ENCODE data around the gene CHST3.
"Not testable (repeated sequence)": the region's sequence is repeated elsewhere in the genome, so short reads cannot be mapped to it uniquely, and the experiment has no call there.

The CHST3 gene

DNA sequence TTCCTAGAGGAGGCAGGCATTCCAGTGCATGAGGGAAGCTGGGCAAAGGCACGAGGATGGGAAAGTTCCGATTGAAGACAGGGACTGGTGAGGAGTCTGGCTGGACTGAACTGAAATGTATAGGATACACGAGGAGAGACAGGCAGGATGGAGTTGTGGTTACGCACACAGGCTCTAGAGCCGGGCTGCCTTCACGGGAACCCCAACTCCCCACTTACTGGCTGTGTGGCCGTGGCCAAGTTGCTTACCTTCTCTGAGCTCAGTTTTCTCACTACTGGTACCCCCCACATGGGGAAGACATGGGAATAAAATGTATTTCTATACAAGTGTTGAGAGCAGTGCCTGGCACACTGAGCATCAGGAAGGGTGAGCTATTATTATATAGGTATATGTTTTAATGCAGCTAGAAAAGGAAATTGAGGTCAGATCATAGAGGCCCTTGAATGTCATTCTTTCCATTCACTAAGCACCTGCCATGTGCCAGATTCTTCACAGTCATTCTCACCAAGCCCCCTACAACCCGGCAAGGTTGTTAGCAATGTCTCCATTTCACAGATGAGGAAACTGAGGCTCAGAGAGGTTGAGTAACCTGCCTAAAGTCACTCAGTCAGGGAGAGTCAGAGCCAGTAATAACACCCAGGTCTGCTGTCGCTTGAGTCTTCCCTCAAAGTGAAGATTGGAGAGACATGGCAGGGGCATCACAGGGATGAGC is 9.7 kb downstream of the CHST3 start:
- DNase-seq: no peak

DNA sequence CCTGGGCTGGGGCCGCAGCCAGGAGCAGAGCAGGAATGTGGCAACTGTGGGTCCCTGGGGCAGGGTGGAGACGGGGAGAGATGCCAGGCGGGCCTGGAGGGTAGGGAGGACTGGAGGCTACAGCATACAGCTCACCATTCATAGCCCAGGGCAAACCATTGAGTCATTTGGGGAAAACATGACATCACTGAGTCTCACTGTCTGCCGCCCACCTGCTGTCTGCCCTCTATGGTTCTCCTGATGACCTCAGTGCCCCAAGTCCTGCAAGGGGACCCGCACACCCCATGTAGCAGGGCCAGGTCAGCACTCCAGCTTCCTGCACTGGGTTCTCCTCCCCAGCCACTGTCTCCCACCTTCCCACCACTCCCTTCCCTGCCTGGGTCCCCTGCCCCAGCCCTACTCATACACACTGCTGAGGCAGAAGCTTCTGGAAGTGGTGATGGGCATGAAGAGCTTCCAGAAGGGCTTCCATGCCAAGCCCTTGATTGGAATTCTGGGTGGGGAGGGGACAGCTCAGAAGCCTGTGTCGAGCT is 10.4 kb downstream of the CHST3 start:
- DNase-seq: no peak

DNA sequence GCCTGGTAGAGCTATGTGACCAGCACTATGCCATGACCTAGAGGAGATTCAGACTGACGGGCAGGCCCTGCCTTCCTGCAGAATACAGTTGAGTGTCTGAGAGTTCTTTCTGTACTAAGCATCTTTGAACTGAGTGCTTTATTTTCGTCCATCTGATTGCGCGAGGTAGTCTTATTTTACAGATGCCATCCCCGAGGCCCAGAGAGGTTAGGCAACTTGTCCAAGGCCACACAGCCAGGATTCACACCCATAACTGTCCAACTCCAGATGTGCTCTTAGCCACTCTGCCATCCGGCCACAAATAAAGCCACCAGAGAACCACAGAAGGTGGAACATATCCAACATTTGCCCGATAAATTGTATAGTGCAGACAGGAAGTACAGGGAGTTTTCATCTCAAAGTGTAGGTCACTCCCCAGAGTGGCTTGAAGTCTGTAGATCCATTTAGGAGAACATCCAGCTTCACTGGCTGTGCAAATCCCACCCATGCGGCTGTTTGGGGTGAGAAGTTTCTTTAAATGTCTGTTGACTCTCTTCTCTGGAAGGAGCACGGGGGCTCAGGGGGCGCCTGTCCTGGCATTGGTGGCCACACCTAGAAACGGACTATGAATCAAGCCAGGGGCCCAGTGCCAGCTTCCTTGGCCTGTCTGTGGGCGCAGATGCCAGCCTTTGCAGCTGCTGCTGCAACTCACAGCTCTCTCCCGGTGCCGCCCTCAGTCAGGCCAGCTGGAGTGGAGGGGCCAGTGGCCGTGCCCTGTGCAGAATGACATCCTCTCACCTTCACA is 11.1 kb downstream of the CHST3 start:
- no peak for DNase-seq

DNA sequence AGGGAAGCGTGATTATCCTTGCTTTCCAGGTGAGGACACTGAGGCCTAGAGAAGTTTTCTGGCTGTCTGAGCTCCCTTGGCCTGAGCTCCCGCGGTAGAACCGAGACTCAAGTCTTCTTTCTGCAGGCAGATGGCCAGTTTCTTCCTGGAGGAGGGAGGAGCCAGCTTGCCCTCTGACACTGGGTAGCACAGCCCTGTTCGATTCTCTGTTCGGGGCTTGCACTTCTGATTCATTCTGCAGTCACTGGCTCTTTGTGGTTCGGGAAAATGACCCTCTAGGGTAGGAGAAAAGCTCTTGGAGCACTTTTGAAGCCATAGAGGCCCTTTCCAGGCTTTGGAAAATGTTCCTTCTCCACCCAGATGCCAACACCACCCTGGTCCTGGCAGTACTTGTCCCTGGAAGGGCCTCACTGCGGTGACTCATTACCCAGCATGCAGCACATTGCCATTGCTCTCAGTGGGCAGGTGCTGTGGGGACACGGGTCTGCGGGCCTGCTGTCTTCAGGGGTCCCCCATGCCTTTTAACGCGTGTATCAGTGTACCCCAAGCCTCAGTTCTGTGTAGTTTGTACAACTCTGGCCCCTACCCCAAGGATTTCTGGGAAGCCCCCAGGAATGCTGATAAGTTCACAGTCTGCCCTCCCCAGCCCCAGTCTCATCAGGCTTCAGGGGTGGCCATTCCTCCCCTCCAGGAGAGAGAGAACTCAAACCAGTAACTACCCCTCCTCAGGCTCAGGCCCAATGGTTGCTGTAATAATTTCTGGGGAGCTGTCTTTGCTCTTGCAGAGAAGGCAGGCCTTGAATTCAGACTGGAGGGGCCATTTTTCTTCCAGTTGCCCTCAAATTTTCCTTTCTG is 11.9 kb downstream of the CHST3 start:
- DNase-seq: peak; percentile 34

DNA sequence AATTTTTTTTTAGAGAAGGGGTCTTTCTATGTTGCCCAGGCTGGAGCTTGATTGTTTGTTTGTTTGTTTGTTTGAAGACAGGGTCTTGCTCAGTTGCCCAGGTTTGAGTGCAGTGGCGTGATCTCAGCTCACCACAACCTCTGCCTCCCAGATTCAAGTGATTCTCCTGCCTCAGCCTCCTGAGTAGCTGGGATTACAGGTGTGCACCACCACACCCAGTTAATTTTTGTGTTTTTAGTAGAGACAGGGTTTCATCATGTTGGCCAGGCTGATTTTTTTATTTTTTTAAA is 13.4 kb downstream of the CHST3 start:
- not testable (repeated sequence) for DNase-seq

DNA sequence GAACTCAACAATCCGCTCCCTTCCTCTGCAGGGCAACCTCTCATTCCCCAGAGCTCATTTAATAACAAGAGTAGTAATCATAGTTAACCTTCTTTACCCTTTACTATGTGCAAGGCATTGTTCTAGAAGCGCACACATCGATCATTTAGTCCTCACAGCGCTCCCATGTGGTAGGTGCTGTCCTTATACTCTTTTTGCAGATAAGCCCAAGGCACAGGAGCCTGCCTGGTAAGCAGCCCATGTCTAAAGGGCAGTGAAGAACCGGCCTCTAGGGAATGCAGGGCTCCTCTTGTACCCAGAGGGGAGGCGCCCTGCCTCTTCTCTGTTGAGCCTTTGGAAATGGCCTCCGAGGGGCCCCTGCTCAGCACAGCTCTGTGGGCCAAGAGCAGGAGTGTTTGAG is 14.3 kb downstream of the CHST3 start:
- DNase-seq: peak; percentile 9

DNA sequence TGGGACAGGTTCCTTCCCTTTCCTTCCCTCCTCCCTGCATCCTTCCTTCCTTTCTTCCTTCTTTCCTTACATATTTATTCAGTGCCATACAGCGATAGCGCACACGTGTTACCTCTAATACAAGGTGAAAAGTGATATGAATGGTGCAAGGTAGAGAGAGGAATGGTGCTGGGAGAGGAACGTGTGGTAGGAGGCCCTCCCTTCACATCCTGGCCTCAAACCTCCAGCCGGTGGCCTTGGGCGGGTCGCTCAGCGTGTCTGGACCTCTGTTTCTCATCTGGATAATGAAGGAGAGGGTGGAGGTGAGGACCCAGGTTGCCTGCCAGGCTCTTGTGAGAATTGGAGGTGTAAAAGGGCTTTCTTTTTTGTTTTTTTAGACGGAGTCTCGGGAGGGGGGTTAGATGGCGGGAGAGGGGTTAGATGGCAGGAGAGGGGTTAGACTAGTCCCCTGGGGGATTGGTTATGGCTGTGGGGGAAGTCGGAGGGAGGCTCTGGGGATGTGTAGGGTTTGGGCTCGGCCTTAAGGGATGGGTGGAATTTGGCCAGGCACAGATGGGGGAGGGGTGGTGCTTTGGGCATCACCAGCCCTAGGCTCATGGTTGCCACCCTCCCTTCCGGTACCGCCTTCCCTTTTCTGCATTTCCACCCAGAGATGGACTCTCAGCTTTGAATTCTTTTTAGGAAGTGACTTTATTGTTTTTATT is 14.9 kb downstream of the CHST3 start:
- DNase-seq: no peak

DNA sequence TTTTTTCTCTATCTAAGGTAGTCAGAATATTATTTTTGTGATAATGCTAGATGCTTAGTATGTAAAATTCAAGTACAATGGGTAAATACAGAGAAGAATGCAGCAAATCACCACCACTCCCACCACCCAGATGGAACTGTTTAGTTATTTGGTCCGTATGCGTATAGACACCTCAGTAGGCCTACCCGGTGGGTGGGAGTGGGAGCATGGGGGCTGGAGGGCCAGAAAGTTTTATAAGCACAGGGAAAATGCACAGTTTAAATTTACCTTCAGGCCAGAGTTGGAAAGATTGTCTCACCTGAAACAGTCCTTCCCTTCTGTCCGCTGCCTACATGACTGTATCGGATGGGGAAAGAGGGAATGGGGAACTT is 15.5 kb downstream of the CHST3 start:
- no peak for DNase-seq

DNA sequence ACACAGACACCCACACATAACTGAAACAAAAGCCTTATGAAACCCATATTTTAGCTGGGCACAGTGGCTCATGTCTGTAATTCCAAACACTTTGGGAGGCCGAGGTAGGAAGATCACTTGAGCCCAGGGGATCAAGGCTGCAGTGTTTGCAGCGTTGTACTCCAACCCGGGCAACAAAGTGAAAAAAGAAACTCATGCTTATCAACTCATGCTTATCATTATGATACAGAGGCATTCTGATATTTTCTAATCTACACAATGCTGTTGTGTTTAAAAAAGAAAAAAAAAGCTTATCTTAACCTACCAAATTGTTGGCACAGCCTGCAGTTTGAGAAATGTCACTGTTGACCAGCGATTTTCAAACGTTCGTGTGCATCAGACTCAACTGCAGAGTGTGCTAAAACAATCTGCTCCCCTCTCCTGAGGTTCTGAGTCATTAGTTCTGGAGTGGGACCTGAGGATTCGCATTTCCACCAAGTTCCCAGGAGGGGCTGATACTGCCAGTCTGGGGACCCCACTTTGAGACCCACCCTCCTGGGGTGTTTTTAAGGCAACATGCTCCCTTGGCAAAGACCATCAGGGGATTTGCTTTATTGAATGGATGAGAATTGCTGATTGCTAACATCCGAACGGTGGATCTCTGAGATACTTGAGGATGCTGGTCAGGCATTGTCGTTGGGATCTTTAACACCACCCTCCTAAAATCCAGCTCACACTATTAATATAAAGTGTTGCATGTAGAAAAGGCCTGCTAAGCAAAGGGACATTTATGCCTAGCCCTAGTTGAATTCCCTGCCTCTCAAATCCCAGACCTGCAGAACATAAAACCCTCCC is 16.2 kb downstream of the CHST3 start:
- DNase-seq: no peak

DNA sequence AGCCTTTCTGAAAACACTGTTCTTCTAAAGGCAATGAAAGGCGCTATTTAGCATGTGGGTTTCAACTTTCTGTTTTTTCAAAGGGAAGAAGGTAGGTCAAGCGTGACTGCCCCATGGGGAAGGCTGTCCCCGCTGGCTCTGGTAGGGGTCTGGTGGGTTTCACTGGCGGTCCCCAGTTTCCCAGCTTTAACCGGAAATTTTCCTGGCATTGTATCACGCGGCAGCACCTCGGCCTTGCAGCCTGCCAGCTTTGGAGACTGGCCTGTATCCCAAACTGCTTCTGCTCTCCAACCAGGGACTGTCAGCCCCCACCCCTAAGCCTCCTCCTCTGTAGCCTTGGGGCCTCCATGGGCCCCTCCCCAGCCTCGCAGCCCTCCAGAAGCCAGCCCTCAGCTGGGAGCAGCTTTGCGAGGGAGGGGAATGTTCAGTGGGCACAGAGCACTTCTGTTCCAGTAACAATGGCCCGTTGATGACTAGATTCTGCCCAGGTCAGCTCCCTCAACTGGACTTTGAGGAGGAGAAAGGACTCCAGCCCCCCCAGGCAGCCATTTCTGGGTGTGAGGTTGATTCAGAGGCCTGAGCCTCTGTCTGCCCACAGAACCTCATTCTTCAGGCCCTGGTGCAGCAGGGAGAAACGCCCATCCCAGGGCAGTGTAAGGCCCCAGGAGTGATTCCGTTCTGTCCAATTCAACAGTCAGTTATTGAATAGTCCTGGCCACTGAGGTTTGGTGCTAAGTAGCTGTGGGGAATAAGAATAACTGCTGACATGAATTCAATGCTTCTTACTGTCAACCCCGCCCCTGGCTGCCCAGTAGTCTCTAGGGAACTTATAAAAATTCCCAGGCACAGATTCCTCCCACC is 17.1 kb downstream of the CHST3 start:
- no peak for DNase-seq

DNA sequence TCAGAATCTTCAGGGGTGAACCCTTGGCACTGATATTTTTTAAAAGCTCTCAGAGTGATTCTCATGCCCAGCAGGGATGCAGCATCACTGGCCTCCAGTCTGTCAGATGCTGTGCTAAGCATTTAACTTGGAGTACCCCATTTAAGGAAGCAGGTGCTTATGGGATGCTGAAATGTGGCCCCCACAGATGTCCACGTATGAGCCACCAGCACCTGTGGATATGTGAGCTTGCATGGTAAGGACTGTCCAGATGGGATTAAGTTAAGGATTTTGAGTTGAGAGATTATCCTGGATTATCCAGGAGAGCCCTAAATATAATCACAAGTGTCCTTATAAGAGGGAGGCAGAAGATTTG is 17.7 kb downstream of the CHST3 start:
- DNase-seq: no peak

DNA sequence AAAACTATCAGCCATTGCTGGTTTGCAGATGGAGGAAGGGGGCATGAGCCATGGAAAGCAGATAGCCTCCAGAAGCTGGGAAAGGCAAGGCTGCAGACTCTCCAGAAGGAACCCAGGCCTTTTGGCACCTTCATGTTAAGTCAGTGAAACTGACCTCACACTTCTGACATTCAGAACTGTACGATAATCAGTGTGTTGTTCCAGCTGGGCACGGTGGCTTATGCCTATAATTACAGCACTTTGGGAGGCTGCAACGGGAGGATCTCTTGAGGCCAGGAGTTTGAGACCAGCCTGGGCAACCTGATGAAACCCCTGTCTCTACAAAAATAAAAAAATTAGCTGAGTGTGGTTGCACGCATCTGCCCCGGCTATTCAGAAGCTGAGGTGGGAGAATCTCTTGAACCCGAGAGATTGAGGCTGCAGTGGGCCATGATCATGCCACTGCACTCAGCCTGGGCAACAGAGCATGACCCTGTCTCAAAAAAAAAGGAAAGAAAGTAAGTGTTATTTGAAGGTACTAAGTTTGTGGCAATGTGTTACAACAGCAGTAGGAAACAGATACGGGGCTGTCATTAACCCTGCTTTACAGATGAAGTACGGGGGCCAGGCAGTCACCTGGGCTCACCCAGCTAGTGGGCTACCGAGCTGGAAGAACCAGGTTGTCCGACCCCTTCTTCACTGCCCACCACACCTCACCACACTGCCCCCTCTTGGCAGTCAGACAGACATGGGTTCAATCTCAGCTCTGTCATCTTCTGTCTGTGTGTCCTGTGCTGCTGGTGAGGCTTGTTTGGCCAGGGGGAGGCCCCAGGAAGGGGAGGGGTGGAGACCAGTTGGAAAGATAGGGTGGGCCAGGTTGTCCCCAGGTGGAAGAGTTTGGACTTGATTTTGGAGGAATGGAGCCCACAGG is 18.3 kb downstream of the CHST3 start:
- DNase-seq: no peak

DNA sequence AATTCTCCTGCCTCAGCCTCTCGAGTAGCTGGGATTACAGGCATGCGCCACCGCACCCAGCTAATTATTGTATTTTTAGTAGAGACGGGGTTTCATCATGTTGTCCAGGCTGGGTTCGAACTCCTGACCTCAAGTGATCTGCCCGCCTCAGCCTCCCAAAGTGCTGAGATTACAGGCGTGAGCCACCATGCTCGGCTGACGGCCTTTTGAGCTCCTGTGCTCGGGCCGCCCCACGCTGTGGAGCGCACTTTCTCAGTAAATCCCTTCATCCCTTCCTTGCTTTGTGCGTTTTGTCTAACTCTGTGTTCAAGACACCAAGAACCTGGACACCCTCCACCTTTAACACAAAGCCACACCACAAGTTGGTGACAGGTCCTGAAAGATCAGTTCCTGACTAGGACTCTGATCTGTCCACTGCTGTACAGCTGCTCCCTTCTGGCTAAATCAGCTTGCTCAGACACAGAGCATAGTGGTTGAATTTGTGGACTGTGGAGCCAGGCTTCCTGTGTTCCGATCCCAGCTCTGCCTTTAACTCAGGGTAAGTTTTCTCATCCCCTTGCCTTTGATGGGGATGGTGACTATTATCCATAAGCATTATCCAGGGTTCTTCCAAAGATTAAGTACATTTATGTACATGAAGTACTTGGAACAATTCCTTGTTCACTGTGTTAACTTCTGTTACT is 20.1 kb downstream of the CHST3 start:
- no peak for DNase-seq

DNA sequence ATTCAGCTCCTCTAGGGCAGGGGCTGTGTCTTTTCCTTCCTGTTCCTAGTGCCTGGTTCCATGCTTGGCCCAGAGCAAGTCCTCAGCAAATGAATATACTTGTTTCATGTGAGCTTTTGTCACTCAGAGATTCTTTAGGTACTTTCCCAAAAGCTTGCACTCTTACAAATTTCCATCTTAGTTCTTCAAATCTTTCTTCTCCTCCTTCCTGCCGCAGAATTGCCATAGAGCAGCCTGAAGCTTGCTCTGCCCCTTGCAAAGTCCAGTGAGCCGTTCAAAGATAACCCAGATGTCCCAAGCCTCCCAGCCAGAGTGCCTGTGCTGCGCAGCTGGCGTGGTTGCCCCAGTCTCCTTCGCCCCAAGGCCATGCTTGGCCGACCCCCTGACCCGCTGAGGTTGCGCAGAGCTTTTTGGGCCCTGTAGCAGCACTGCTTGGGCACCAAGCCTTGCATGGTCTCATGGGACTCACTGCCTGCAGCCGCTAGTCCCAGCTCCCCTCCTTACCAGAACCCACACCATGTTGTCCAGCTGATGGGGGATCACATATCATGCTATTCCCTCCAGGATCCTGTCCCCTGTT is 20.7 kb downstream of the CHST3 start:
- no peak for DNase-seq

DNA sequence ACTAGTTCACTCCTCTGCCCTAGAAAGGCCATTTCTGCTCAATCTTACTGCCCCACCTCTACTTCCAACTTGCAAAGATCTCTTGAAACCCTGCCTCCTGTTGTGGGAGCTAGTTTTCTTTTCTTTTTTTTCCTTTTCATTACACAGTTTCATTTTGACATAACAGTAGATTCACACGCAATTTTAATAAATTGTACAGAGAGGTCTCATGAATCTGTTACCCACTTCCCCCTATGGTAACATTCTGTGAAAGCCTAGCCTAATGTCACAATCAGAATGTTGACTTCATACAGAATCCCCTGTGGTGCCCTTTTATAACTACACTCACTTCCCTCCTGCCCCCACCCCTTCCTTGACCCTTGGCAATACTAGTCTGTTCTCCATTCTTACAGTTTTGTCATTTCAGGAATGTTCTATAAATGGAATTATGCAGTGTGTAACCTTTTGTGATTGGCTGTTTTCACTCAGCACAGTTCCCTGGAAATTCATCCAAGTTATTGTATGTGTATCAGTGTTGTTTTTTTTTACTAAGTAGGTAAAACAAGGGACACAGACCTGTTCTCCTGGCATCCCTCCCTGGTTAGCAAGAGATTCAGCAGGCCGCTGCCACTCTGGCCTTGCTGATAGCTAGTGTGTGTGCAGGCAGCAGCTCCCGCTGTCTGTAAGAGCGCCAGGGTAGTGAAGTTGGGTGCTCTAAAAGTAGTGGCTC is 21.5 kb downstream of the CHST3 start:
- DNase-seq: no peak

DNA sequence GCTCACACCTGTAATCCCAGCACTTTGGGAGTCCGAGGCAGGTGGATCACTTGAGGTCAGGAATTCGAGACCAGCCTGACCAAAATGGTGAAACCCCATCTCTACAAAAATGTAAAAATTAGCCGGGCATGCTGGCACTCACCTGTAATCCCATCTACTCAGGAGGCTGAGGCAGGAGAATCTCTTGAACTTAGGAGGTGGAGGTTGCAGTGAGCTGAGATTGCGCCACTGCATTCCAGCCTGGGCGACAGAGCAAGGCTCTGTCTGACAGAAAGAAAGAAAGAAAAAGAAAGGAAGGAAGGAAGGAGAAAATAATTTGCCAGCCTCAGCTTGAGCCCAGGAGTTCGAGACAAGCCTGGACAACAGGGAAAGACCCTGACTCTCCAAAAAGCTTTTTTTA is 24.7 kb downstream of the CHST3 start:
- DNase-seq: not testable (repeated sequence)

DNA sequence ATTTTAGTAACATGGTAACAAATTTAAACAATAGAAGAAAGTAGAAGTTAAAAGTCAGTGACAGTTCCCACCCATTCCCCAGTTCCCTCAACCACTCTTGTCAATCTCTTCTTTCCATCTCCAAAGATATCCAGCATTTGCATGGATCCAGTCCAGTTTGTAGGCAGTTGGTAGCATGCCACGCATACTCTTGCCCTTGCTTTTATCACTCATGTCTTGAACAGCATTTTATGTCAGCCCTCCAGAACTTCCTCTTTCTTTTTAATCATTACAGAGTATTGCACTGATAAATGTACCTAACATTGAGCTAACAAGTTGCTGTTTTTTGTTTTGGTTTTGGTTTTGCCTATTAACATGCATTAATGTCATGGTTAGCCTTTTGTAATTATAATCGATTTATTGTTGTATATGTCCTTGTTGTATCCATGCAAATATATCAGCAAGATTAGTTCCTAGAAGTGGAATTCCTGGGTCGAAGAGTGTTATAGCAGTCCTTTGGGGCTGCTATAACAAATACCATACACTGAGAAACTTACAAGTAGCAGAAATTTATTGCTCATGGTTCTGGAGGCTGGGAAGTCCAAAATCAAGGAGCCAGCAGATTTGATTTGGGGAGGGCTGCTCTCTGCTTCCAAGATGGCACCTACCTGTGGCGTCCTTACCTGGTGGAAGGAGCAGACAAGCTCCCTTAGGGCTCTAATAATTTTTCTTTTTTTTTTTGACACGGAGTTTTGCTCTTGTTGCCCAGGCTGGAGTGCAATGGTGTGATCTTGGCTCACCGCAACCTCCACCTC is 25.7 kb downstream of the CHST3 start:
- no peak for DNase-seq

Measured in RPMI8226 (cell line).